ENCODE data around the gene ZER1.

ZER1 gene

GRCh38 chr9:128683340-128684064 lies 88.2 kb downstream of the ZER1 start:
- peak; percentile 49 for DNase-seq (ENCODE audit: low spot score)
- no peak for TF ChIP-seq CTCF (IDR thresholded peaks at IDR 0.05; ENCODE audit: borderline replicate concordance, control extremely low read depth, extremely low read depth, insufficient read depth, missing control alignments)
- in situ Hi-C loops (cut with MboI; ENCODE audit: low sequenced_read_pairs, unreplicated experiment) = no loop called here
